B cell (primary cell): ENCODE measurements around the gene TPGS2. TPM values are rescaled to one million over a fixed set of nuclear protein-coding genes. Genes with fewer than 3 reads are reported as not detected.

Experiments
- ATAC-seq: fragments of 200-7000 bp; cut with Tn5 transposase; one replicate; pipeline ENCODE4 v1.10.0; 2021; ENCODE audit warnings: low read depth, mild to moderate bottlenecking, moderate number of reproducible peaks, moderate library complexity
- CTCF ChIA-PET: fragments of 350-600 bp; sonication (Branson Sonifier 250); formaldehyde crosslinking; loops from one replicate; lab custom pipeline; 2021; ENCODE audit warnings: antibody characterized with exemption, inconsistent platforms; lab: Charles Lee
- POLR2A ChIA-PET: fragments of 350-600 bp; sonication (Branson Sonifier 250); formaldehyde crosslinking; loops from one replicate; lab custom pipeline; 2021; ENCODE audit warnings: antibody characterized with exemption; lab: Charles Lee
- DNase-seq: peaks from one replicate; pipeline ENCODE4 v3.0.0; 2013
- H2AFZ ChIP-seq: 2 replicates; pipeline ENCODE4 v1.6.1; 2012; ENCODE audit warnings: mild to moderate bottlenecking, low read depth, low read length; ENCODE audit not compliant: insufficient read depth, poor library complexity, severe bottlenecking
- H3K27ac ChIP-seq, 2 donors: 1 replicate in 1 of 2; 2 replicates in 1 of 2; pipeline ENCODE4 v1.5.1; 2012 to 2013; ENCODE audit warnings: low read length in 2 of 2, mild to moderate bottlenecking in 2 of 2, moderate library complexity in 1 of 2
- H3K27me3 ChIP-seq, 4 experiments: fragments of 200-600 bp in 1 of 4; sonication (generic) in 1 of 4; replicated peaks in 1 of 4; 1 replicate in 2 of 4; 2 replicates in 2 of 4; pipeline versions ENCODE4 v1.6.1 to v1.7.0; 2013 to 2016; ENCODE audit warnings: low read length in 3 of 4, mild to moderate bottlenecking in 2 of 4, mixed read lengths in 1 of 4, moderate library complexity in 1 of 4; ENCODE audit not compliant: insufficient read depth in 4 of 4, control insufficient read depth in 3 of 4; ENCODE audit errors: control extremely low read depth in 1 of 4
- H3K36me3 ChIP-seq, 2 experiments: replicated peaks in 1 of 2; 1 replicate in 1 of 2; 2 replicates in 1 of 2; pipeline versions ENCODE4 v1.6.1 to v1.7.1; 2013; ENCODE audit warnings: low read length in 1 of 2; ENCODE audit not compliant: insufficient read depth in 2 of 2, control insufficient read depth in 1 of 2; ENCODE audit errors: control extremely low read depth in 1 of 2, extremely low read depth in 1 of 2
- H3K4me1 ChIP-seq, 2 donors: fragments of 200-600 bp in 1 of 2; sonication (generic) in 1 of 2; 1 replicate in 1 of 2; 2 replicates in 1 of 2; pipeline versions ENCODE4 v1.5.1 to v1.6.1; 2013 to 2017; ENCODE audit warnings: low read length in 2 of 2; ENCODE audit not compliant: control insufficient read depth in 2 of 2, insufficient read depth in 2 of 2
- H3K4me2 ChIP-seq: replicated peaks from 2 replicates; pipeline ENCODE3; 2012; ENCODE audit warnings: mild to moderate bottlenecking, low read depth, low read length; ENCODE audit not compliant: poor library complexity, severe bottlenecking
- H3K4me3 ChIP-seq, 5 experiments: fragments of 200-600 bp in 1 of 5; sonication (generic) in 1 of 5; 1 replicate in 3 of 5; 2 replicates in 2 of 5; pipeline versions ENCODE4 v1.5.1 to v1.7.0; 2011 to 2016; ENCODE audit warnings: low read length in 4 of 5, mild to moderate bottlenecking in 4 of 5, low read depth in 2 of 5, control low read depth in 1 of 5, moderate library complexity in 1 of 5; ENCODE audit not compliant: insufficient read depth in 1 of 5; ENCODE audit errors: control extremely low read depth in 1 of 5, extremely low read depth in 1 of 5
- H3K79me2 ChIP-seq: fragments of 200-600 bp; sonication (generic); one replicate; pipeline ENCODE4 v1.6.0; 2016; ENCODE audit warnings: low read length; ENCODE audit not compliant: control insufficient read depth, insufficient read depth
- H3K9ac ChIP-seq: fragments of 200-600 bp; sonication (generic); 2 replicates; pipeline ENCODE4 v1.6.1; 2017; ENCODE audit warnings: mild to moderate bottlenecking, low read length, moderate library complexity
- H3K9me3 ChIP-seq, 3 donors: one replicate each; pipeline versions ENCODE4 v1.6.1 to v1.7.1; 2013; ENCODE audit warnings: low read length in 2 of 3; ENCODE audit not compliant: control insufficient read depth in 2 of 3, insufficient read depth in 1 of 3; ENCODE audit errors: control extremely low read depth in 1 of 3
- H4K20me1 ChIP-seq: 2 replicates; pipeline ENCODE4 v1.6.0; 2012; ENCODE audit warnings: mild to moderate bottlenecking, low read length; ENCODE audit not compliant: insufficient read depth, control insufficient read depth, poor library complexity, severe bottlenecking
- H3K27ac Mint-ChIP-seq: one replicate; pipeline ENCODE4 v1.8.0; 2021; ENCODE audit warnings: mixed read lengths
- H3K27me3 Mint-ChIP-seq: one replicate; pipeline ENCODE4 v1.8.0; 2021; ENCODE audit warnings: mixed read lengths
- H3K4me1 Mint-ChIP-seq: one replicate; pipeline ENCODE4 v1.8.0; 2021; ENCODE audit warnings: mixed read lengths
- H3K4me3 Mint-ChIP-seq: one replicate; pipeline ENCODE4 v1.8.0; 2021; ENCODE audit warnings: mixed read lengths
- H3K9me3 Mint-ChIP-seq: one replicate; pipeline ENCODE4 v1.8.0; 2022; ENCODE audit warnings: mixed read lengths; ENCODE audit not compliant: insufficient read depth
- EZH2 ChIP-seq: IDR thresholded peaks from 2 replicates; pipeline ENCODE4 v1.6.1; 2012; ENCODE audit warnings: borderline replicate concordance, low read depth, mild to moderate bottlenecking, moderate library complexity, low read length; ENCODE audit not compliant: insufficient read depth, poor library complexity, severe bottlenecking
- whole genome bisulfite sequencing: methylation state at CpG from one replicate; pipeline ENCODE4 v1.1.5; 2013; ENCODE audit warnings: missing lambda C conversion rate; ENCODE audit not compliant: insufficient coverage; 5-methylcytosine and 5-hydroxymethylcytosine counted together
- intact Hi-C: fragments of 100-400 bp; cut with micrococcal nuclease; formaldehyde crosslinking; loops from one replicate; pipeline ENCODE4 v1.10.0; 2022
- polyA plus RNA-seq: library from polyadenylated mRNA; depleted of rRNA; stranded (reverse); fragments of >200 nt; gene quantifications from 2 replicates; pipeline ENCODE4 v1.2.3, GENCODE V29; 2012
- total RNA-seq, 2 donors: library from RNA; stranded (reverse); fragments of 120-200 nt in 1 of 2; gene quantifications; 1 replicate in 1 of 2; 2 replicates in 1 of 2; pipeline versions ENCODE4 v1.2.3 to v1.2.4, GENCODE V29; 2013 to 2022
- TF ChIP-seq, protein P1 (sequence below): fragments of 200-600 bp; IDR thresholded peaks from one replicate; pipeline ENCODE4 v1.8.0; 2022; ENCODE audit warnings: antibody characterized with exemption, mild to moderate bottlenecking

The TPGS2 gene
- total and polyA plus RNA-seq, 2 donors (not counting 1 experiment from before 2014, with no cell fraction given), result 45.2 to 50.9 TPM

- Histone ChIP-seq H3K36me3 (no peaks in the 10 kb centered on the region), H3K4me1 (peaks cover 19 to 22% of the 10 kb centered on the region in 2 donors), H4K20me1 (no peaks in the 10 kb centered on the region), H3K4me3 (no peak overlapping the region), H3K27ac (no peak overlapping the region), H3K4me2 (no peak overlapping the region), H3K9ac (no peak overlapping the region), H3K27me3 (no peaks in the 10 kb centered on the region), H2AFZ (no peak overlapping the region), H3K9me3 (no peaks in the 10 kb centered on the region), H3K79me2 (peaks cover 24% of the 10 kb centered on the region)
- H3K27me3 Mint-ChIP-seq, result no peaks in the 10 kb centered on the region
- intact Hi-C loops, result loop anchor here (10.0 kb wide), 1 partner anchor 1332 kb away; the partner anchor contains the start of gene INO80C
- H3K9me3 Mint-ChIP-seq, result no peaks in the 10 kb centered on the region
- ChIA-PET POLR2A (no interaction called here), CTCF (interaction anchor here (0.7 kb wide), 1 partner anchor 13 kb away, joined by 3 read pairs; no protein-coding TSS in a partner anchor)
- no peak for TF ChIP-seq EZH2
- TF ChIP-seq, protein P1, sequence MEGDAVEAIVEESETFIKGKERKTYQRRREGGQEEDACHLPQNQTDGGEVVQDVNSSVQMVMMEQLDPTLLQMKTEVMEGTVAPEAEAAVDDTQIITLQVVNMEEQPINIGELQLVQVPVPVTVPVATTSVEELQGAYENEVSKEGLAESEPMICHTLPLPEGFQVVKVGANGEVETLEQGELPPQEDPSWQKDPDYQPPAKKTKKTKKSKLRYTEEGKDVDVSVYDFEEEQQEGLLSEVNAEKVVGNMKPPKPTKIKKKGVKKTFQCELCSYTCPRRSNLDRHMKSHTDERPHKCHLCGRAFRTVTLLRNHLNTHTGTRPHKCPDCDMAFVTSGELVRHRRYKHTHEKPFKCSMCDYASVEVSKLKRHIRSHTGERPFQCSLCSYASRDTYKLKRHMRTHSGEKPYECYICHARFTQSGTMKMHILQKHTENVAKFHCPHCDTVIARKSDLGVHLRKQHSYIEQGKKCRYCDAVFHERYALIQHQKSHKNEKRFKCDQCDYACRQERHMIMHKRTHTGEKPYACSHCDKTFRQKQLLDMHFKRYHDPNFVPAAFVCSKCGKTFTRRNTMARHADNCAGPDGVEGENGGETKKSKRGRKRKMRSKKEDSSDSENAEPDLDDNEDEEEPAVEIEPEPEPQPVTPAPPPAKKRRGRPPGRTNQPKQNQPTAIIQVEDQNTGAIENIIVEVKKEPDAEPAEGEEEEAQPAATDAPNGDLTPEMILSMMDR, result no peak
- H3K4me1 Mint-ChIP-seq, result peaks cover 34% of the 10 kb centered on the region
- H3K4me3 Mint-ChIP-seq, result peak overlapping the region; percentile 14
- DNase-seq, result no peak
- 96% methylated on average over 2 of the region's 3 CpGs for WGBS
- no peak overlapping the region for H3K27ac Mint-ChIP-seq
- ATAC-seq, result no peak
Observed at GRCh38 chr18:36826556-36826955, 2.2 kb downstream of the TPGS2 start.

DNA sequence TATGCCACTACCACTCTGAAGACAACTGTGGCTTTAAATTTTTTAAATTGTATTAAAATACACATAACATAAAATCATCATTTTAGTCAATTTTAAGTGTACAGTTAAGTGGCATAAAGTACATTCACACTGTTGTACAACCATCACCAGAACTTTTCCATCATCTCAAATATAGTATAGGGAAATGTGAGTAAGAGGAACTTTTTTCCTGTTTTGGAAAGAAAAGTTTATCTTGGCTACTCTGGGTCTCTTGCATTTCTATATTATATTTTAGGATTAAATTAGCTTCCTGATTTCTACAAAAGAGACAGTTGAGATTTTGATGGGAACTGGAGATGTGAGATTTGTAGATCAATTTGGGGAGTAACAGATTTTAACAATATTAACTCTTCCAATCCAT is 3.3 kb downstream of the TPGS2 start:
- H3K27me3 Mint-ChIP-seq, result no peaks in the 10 kb centered on the region
- ATAC-seq, result no peak
- no peak overlapping the region for H3K4me2 ChIP-seq
- H3K27ac ChIP-seq, result no peak overlapping the region
- no peak overlapping the region for H3K9ac ChIP-seq
- H3K9me3 Mint-ChIP-seq, result no peaks in the 10 kb centered on the region
- no peak overlapping the region for H3K4me3 ChIP-seq
- H4K20me1 ChIP-seq, result no peaks in the 10 kb centered on the region
- no peak for DNase-seq
- ChIA-PET CTCF (interaction anchor here (0.6 kb wide), 2 partner anchors 15 to 635 kb away, joined by 3 read pairs; no protein-coding TSS in a partner anchor), POLR2A (no interaction called here)
- H3K9me3 ChIP-seq, result no peaks in the 10 kb centered on the region
- intact Hi-C loops, result loop anchor here (10.0 kb wide), 1 partner anchor 1331 kb away; the partner anchor contains the start of gene INO80C
- H3K27me3 ChIP-seq, result no peaks in the 10 kb centered on the region
- no peak overlapping the region for H3K27ac Mint-ChIP-seq
- H3K36me3 ChIP-seq, result no peaks in the 10 kb centered on the region
- peaks cover 19 to 22% of the 10 kb centered on the region in 2 donors for H3K4me1 ChIP-seq
- H2AFZ ChIP-seq, result no peak overlapping the region
- peaks cover 27% of the 10 kb centered on the region for H3K4me1 Mint-ChIP-seq
- H3K4me3 Mint-ChIP-seq, result no peak overlapping the region
- no peak for TF ChIP-seq EZH2
- TF ChIP-seq, protein P1, result no peak
- peaks cover 30% of the 10 kb centered on the region for H3K79me2 ChIP-seq
